ENCODE results near the gene CRB3. TPM values are rescaled to one million over a fixed set of nuclear protein-coding genes. Genes with fewer than 3 reads are reported as not detected.

Gene CRB3
- total and polyA plus RNA-seq, 9 of the 15 experiments (the other 6 are each of a cell fraction or from before 2014, with no cell fraction given), result 0.49 TPM; not detected in 8

DNA sequence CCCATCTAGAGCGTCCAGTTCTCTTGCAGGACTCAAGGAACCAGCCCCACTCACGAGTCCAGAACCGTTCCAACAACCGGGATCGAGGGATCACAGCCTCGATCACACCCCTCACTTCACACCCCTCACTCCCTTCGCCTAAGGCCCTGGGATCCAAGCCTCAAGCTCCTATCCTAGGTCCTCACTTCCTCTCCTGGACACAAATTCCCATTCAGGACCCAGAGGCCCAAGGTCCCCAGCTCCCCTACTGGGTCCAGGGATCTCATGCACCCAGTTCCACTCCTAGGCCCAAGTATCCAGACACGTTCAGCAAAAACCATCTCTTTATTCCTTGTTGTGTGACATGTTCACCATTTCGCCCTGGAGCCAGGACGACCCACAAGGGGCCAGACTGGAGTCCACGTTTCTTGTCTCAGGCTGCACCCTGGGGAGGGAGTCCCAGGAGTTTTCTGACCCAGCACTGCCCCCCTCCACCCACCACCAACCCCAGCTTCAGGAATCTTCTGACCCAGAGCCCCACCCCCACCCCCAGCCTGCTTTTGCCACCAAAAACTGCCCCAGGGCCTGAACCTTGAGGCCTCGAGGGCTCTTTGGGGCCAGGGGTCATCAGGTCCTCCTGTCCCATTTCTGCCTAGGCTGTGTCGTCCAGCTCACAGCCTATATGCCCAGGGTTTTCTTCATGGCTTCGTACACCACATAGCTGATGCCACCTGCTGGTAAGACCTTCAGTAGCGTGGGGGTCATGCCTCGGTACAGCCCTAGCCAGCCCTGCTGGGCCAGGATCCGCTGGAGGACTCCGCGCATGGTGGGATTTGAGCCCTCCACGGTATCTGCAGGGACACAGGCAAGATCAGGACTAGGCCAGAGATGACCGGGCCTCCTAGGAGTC lies 38.1 kb upstream of the CRB3 start (continued):
- TF ChIP-seq, protein P1, sequence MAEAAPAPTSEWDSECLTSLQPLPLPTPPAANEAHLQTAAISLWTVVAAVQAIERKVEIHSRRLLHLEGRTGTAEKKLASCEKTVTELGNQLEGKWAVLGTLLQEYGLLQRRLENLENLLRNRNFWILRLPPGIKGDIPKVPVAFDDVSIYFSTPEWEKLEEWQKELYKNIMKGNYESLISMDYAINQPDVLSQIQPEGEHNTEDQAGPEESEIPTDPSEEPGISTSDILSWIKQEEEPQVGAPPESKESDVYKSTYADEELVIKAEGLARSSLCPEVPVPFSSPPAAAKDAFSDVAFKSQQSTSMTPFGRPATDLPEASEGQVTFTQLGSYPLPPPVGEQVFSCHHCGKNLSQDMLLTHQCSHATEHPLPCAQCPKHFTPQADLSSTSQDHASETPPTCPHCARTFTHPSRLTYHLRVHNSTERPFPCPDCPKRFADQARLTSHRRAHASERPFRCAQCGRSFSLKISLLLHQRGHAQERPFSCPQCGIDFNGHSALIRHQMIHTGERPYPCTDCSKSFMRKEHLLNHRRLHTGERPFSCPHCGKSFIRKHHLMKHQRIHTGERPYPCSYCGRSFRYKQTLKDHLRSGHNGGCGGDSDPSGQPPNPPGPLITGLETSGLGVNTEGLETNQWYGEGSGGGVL (CRISPR knock-in tag; IDR thresholded peaks at IDR 0.05), result no peak
- TF ChIP-seq MCM5 (IDR thresholded peaks at IDR 0.05; ENCODE audit: low read depth), result no peak
- no peak for TF ChIP-seq ZC3H4 (CRISPR knock-in tag; IDR thresholded peaks at IDR 0.05; ENCODE audit: borderline replicate concordance)
- TF ChIP-seq, protein P2, sequence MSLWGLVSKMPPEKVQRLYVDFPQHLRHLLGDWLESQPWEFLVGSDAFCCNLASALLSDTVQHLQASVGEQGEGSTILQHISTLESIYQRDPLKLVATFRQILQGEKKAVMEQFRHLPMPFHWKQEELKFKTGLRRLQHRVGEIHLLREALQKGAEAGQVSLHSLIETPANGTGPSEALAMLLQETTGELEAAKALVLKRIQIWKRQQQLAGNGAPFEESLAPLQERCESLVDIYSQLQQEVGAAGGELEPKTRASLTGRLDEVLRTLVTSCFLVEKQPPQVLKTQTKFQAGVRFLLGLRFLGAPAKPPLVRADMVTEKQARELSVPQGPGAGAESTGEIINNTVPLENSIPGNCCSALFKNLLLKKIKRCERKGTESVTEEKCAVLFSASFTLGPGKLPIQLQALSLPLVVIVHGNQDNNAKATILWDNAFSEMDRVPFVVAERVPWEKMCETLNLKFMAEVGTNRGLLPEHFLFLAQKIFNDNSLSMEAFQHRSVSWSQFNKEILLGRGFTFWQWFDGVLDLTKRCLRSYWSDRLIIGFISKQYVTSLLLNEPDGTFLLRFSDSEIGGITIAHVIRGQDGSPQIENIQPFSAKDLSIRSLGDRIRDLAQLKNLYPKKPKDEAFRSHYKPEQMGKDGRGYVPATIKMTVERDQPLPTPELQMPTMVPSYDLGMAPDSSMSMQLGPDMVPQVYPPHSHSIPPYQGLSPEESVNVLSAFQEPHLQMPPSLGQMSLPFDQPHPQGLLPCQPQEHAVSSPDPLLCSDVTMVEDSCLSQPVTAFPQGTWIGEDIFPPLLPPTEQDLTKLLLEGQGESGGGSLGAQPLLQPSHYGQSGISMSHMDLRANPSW (CRISPR knock-in tag; IDR thresholded peaks at IDR 0.05), result 0 out of 2 replicates have a peak, but pooled peaks have one; percentile 2
- peak; percentile 77 for TF ChIP-seq ZNF589 (CRISPR knock-in tag; IDR thresholded peaks at IDR 0.05; ENCODE audit: low read depth)
- 0 out of 2 replicates have a peak, but pooled peaks have one; percentile 64 for TF ChIP-seq ZNF584 (CRISPR knock-in tag; IDR thresholded peaks at IDR 0.05; ENCODE audit: low read depth)
- TF ChIP-seq PHF20 (IDR thresholded peaks at IDR 0.05; ENCODE audit: partially characterized antibody), result peak; percentile 52
- TF ChIP-seq, protein P3, sequence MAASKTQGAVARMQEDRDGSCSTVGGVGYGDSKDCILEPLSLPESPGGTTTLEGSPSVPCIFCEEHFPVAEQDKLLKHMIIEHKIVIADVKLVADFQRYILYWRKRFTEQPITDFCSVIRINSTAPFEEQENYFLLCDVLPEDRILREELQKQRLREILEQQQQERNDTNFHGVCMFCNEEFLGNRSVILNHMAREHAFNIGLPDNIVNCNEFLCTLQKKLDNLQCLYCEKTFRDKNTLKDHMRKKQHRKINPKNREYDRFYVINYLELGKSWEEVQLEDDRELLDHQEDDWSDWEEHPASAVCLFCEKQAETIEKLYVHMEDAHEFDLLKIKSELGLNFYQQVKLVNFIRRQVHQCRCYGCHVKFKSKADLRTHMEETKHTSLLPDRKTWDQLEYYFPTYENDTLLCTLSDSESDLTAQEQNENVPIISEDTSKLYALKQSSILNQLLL (CRISPR knock-in tag; IDR thresholded peaks at IDR 0.05; ENCODE audit: borderline replicate concordance), result no peak
- peak; percentile 72; the same call in 1 of the 2 replicates for TF ChIP-seq HDGF (IDR thresholded peaks at IDR 0.05)
- TF ChIP-seq SMAD4 (CRISPR knock-in tag; conservative IDR thresholded peaks at IDR 0.05), result peak; percentile 71; the same call in 1 of the 2 replicates
- TF ChIP-seq, protein P4, sequence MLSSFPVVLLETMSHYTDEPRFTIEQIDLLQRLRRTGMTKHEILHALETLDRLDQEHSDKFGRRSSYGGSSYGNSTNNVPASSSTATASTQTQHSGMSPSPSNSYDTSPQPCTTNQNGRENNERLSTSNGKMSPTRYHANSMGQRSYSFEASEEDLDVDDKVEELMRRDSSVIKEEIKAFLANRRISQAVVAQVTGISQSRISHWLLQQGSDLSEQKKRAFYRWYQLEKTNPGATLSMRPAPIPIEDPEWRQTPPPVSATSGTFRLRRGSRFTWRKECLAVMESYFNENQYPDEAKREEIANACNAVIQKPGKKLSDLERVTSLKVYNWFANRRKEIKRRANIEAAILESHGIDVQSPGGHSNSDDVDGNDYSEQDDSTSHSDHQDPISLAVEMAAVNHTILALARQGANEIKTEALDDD (IDR thresholded peaks at IDR 0.05), result no peak
- TF ChIP-seq, protein P5, sequence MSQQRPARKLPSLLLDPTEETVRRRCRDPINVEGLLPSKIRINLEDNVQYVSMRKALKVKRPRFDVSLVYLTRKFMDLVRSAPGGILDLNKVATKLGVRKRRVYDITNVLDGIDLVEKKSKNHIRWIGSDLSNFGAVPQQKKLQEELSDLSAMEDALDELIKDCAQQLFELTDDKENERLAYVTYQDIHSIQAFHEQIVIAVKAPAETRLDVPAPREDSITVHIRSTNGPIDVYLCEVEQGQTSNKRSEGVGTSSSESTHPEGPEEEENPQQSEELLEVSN (IDR thresholded peaks at IDR 0.05; ENCODE audit: borderline replicate concordance in 1 of 2, extremely low read depth in 1 of 2, insufficient read depth in 1 of 2, insufficient read length in 1 of 2, low read depth in 1 of 2, low read length in 1 of 2, poor library complexity in 1 of 2, severe bottlenecking in 1 of 2), result peak; percentile 6 to 75
- TF ChIP-seq, protein P6, sequence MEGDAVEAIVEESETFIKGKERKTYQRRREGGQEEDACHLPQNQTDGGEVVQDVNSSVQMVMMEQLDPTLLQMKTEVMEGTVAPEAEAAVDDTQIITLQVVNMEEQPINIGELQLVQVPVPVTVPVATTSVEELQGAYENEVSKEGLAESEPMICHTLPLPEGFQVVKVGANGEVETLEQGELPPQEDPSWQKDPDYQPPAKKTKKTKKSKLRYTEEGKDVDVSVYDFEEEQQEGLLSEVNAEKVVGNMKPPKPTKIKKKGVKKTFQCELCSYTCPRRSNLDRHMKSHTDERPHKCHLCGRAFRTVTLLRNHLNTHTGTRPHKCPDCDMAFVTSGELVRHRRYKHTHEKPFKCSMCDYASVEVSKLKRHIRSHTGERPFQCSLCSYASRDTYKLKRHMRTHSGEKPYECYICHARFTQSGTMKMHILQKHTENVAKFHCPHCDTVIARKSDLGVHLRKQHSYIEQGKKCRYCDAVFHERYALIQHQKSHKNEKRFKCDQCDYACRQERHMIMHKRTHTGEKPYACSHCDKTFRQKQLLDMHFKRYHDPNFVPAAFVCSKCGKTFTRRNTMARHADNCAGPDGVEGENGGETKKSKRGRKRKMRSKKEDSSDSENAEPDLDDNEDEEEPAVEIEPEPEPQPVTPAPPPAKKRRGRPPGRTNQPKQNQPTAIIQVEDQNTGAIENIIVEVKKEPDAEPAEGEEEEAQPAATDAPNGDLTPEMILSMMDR (IDR thresholded peaks at IDR 0.05 in 2 of 3, conservative IDR thresholded peaks at IDR 0.05 in 1 of 3; ENCODE audit: insufficient read depth in 2 of 3, low read depth in 1 of 3, low read length in 3 of 3), result peak; percentile 30 to 53 (median 45)
- TF ChIP-seq NFXL1 (CRISPR knock-in tag; IDR thresholded peaks at IDR 0.05), result peak; percentile 70; the same call in 1 of the 2 replicates

Data from K562 (cell line).